ENCODE data around the gene PHOSPHO1.

Gene PHOSPHO1

GRCh38 chr17:49255125-49255524 is 24.5 kb upstream of the PHOSPHO1 start:
- no peak overlapping the region for H3K4me3 ChIP-seq (replicated peaks; ENCODE audit: low read depth, low read length)
- TF ChIP-seq CTCF (IDR thresholded peaks at IDR 0.05; ENCODE audit: low read depth, low read length, missing control alignments), result no peak
- DNase-seq (ENCODE audit: extremely low read depth, low read depth), result no peak

GRCh38 chr17:49254066-49254465 is 23.5 kb upstream of the PHOSPHO1 start:
- TF ChIP-seq CTCF (IDR thresholded peaks at IDR 0.05; ENCODE audit: low read depth, low read length, missing control alignments), result no peak
- no peak for DNase-seq (ENCODE audit: extremely low read depth, low read depth)
- no peak overlapping the region for H3K4me3 ChIP-seq (replicated peaks; ENCODE audit: low read depth, low read length)

- no peak for TF ChIP-seq CTCF (IDR thresholded peaks at IDR 0.05; ENCODE audit: low read depth, low read length, missing control alignments)
- no peak overlapping the region for H3K4me3 ChIP-seq (replicated peaks; ENCODE audit: low read depth, low read length)
- DNase-seq (ENCODE audit: extremely low read depth, low read depth), result no peak
These were observed 21.6 kb upstream of the PHOSPHO1 start for GRCh38 chr17:49252148-49252695.

GRCh38 chr17:49249890-49250522 is 19.4 kb upstream of the PHOSPHO1 start:
- H3K4me3 ChIP-seq (replicated peaks; ENCODE audit: low read depth, low read length), result no peak overlapping the region
- no peak for DNase-seq (ENCODE audit: extremely low read depth, low read depth)
- TF ChIP-seq CTCF (IDR thresholded peaks at IDR 0.05; ENCODE audit: low read depth, low read length, missing control alignments), result no peak

GRCh38 chr17:49249292-49249794 is 18.8 kb upstream of the PHOSPHO1 start:
- DNase-seq (ENCODE audit: extremely low read depth, low read depth), result no peak
- H3K4me3 ChIP-seq (replicated peaks; ENCODE audit: low read depth, low read length), result no peak overlapping the region
- no peak for TF ChIP-seq CTCF (IDR thresholded peaks at IDR 0.05; ENCODE audit: low read depth, low read length, missing control alignments)

GRCh38 chr17:49247944-49248343 is 17.4 kb upstream of the PHOSPHO1 start:
- no peak for DNase-seq (ENCODE audit: extremely low read depth, low read depth)
- TF ChIP-seq CTCF (IDR thresholded peaks at IDR 0.05; ENCODE audit: low read depth, low read length, missing control alignments), result no peak
- H3K4me3 ChIP-seq (replicated peaks; ENCODE audit: low read depth, low read length), result no peak overlapping the region

Measured in HFF-Myc (cell line).